HCT116 (cell line): Measurements from ENCODE around the gene KRTAP19-8. TPM values are rescaled to one million over a fixed set of nuclear protein-coding genes. Genes with fewer than 3 reads are reported as not detected.

Experiments
- ATAC-seq: fragments of 200-7000 bp; cut with Tn5 transposase; 2 replicates; pipeline ENCODE4 v1.9.1; 2020; ENCODE audit warnings: mild to moderate bottlenecking, moderate library complexity
- BruUV-seq: library from RNA; stranded (reverse); fragments of 400-500 nt; replicated peaks from 2 replicates; lab custom pipeline; 2021; lab: Mats Ljungman, UMichigan
- CTCF ChIA-PET: fragments of 300-600 bp; sonication (Branson Sonifier 250); formaldehyde crosslinking; loops from one replicate; lab custom pipeline; 2021; ENCODE audit warnings: antibody characterized with exemption; lab: Charles Lee
- POLR2A ChIA-PET: fragments of 300-600, 350-600 bp; sonication (Branson Sonifier 250); formaldehyde crosslinking; loops from one replicate; lab custom pipeline; 2021; ENCODE audit warnings: antibody characterized with exemption; lab: Charles Lee
- RAD21 ChIA-PET, 2 experiments: fragments of 300-600 bp; sonication (Branson Sonifier 250); formaldehyde crosslinking; loops; one replicate each; lab custom pipeline; 2023; ENCODE audit warnings: low total read pairs in 2 of 2; ENCODE audit not compliant: uncharacterized antibody in 2 of 2, unreplicated experiment in 2 of 2, low non-redundant PET in 1 of 2; lab: Charles Lee
- DNase-seq: peaks from one replicate; pipeline ENCODE4 v3.0.0-alpha.2; 2010; ENCODE audit warnings: low read depth, low spot score
- H2AFZ ChIP-seq: fragments of 200-600 bp; shearing (Covaris generic), sonication (generic); 2 replicates; pipeline ENCODE4 v1.6.1; 2017; ENCODE audit warnings: low read depth, mixed run types, mixed read lengths, antibody characterized with exemption, low read length; ENCODE audit not compliant: poor library complexity, severe bottlenecking
- H3K27ac ChIP-seq: 2 replicates; pipeline ENCODE4 v1.5.1; 2012; ENCODE audit warnings: low read depth, low read length
- H3K27me3 ChIP-seq: fragments of 200-600 bp; sonication (generic); 2 replicates; pipeline ENCODE4 v1.6.1; 2016; ENCODE audit warnings: mixed run types, low read length, mixed read lengths; ENCODE audit not compliant: insufficient read depth
- H3K36me3 ChIP-seq, 2 experiments: fragments of 200-500 bp in 1 of 2; fragments of 200-600 bp in 1 of 2; sonication (Bioruptor generic) in 1 of 2; sonication (generic) in 1 of 2; 2 replicates each; pipeline versions ENCODE4 v1.5.1 to v1.6.1; 2014 to 2016; ENCODE audit warnings: low read length in 2 of 2, inconsistent platforms in 1 of 2, mixed read lengths in 1 of 2, mixed run types in 1 of 2; ENCODE audit not compliant: insufficient read depth in 2 of 2, control insufficient read depth in 1 of 2
- H3K4me1 ChIP-seq, 2 experiments: fragments of 200-600 bp in 1 of 2; sonication (generic) in 1 of 2; 2 replicates each; pipeline versions ENCODE4 v1.5.1 to v1.6.1; 2012 to 2017; ENCODE audit warnings: low read length in 2 of 2, inconsistent platforms in 1 of 2, mild to moderate bottlenecking in 1 of 2, mixed read lengths in 1 of 2, mixed run types in 1 of 2, moderate library complexity in 1 of 2; ENCODE audit not compliant: insufficient read depth in 2 of 2, control insufficient read depth in 1 of 2
- H3K4me2 ChIP-seq: fragments of 200-600 bp; sonication (generic); 2 replicates; pipeline ENCODE4 v1.6.1; 2017; ENCODE audit warnings: mixed run types, low read length, mixed read lengths
- H3K4me3 ChIP-seq, 2 experiments: fragments of 200-600 bp in 1 of 2; sonication (generic) in 1 of 2; replicated peaks in 1 of 2; 2 replicates each; pipeline ENCODE4 v1.5.1; 2011 to 2016; ENCODE audit warnings: low read length in 2 of 2, control low read depth in 1 of 2, low read depth in 1 of 2, mild to moderate bottlenecking in 1 of 2, mixed read lengths in 1 of 2, mixed run types in 1 of 2
- H3K79me2 ChIP-seq: fragments of 200-600 bp; sonication (generic); 2 replicates; pipeline ENCODE4 v1.6.1; 2017; ENCODE audit warnings: mild to moderate bottlenecking, mixed run types, low read length, moderate library complexity, mixed read lengths; ENCODE audit not compliant: insufficient read depth
- H3K9ac ChIP-seq: fragments of 200-600 bp; sonication (generic); 2 replicates; pipeline ENCODE4 v1.6.1; 2016; ENCODE audit warnings: low read length, mixed read lengths
- H3K9me2 ChIP-seq: fragments of 200-600 bp; sonication (generic), shearing (Covaris generic); 2 replicates; pipeline ENCODE4 v1.6.1; 2017; ENCODE audit warnings: mixed run types, mild to moderate bottlenecking, moderate library complexity; ENCODE audit not compliant: insufficient read depth
- H3K9me3 ChIP-seq, 2 experiments: fragments of 200-500 bp in 1 of 2; fragments of 200-600 bp in 1 of 2; sonication (Bioruptor generic) in 1 of 2; sonication (generic) in 1 of 2; 2 replicates each; pipeline ENCODE4 v1.6.1; 2014 to 2017; ENCODE audit warnings: low read length in 2 of 2, mixed read lengths in 2 of 2, inconsistent platforms in 1 of 2, low read depth in 1 of 2, mild to moderate bottlenecking in 1 of 2, mixed run types in 1 of 2, moderate library complexity in 1 of 2; ENCODE audit not compliant: control insufficient read depth in 1 of 2, insufficient read depth in 1 of 2
- H4K20me1 ChIP-seq: fragments of 200-600 bp; sonication (generic), shearing (Covaris generic); 2 replicates; pipeline ENCODE4 v1.6.1; 2017; ENCODE audit warnings: mixed run types, mild to moderate bottlenecking, moderate library complexity; ENCODE audit not compliant: insufficient read depth
- ATF3 ChIP-seq: IDR thresholded peaks from 2 replicates; pipeline ENCODE4 v1.6.1; 2012
- EGR1 ChIP-seq: IDR thresholded peaks from 2 replicates; pipeline ENCODE4 v1.6.1; 2012; ENCODE audit warnings: low read depth
- ELF1 ChIP-seq: IDR thresholded peaks from 2 replicates; pipeline ENCODE4 v1.6.1; 2012; ENCODE audit warnings: low read depth, borderline replicate concordance
- EZH2 ChIP-seq: fragments of 200-600 bp; sonication (generic); IDR thresholded peaks from 2 replicates; pipeline ENCODE4 v1.6.1; 2017; ENCODE audit warnings: antibody characterized with exemption, mixed run types
- EZH2phosphoT487 ChIP-seq: fragments of 200-600 bp; IDR thresholded peaks from 2 replicates; pipeline ENCODE4 v1.6.1; 2018; ENCODE audit warnings: antibody characterized with exemption, borderline replicate concordance
- FOSL1 ChIP-seq: IDR thresholded peaks from 2 replicates; pipeline ENCODE4 v1.6.1; 2012; ENCODE audit warnings: low read depth
- JUND ChIP-seq: IDR thresholded peaks from 2 replicates; pipeline ENCODE4 v1.6.1; 2012
- SIN3A ChIP-seq: IDR thresholded peaks from 2 replicates; pipeline ENCODE4 v1.6.1; 2012; ENCODE audit warnings: low read depth
- YY1 ChIP-seq: IDR thresholded peaks from 2 replicates; pipeline ENCODE4 v1.6.1; 2011; ENCODE audit warnings: low read length, low read depth, moderate library complexity, mild to moderate bottlenecking; ENCODE audit not compliant: insufficient replicate concordance; ENCODE audit errors: extremely low read depth
- ZNF274 ChIP-seq: fragments of 200-500 bp; sonication (Bioruptor generic); IDR thresholded peaks from 2 replicates; pipeline ENCODE4 v1.6.1; 2014; ENCODE audit warnings: mild to moderate bottlenecking, low read depth, low read length, inconsistent platforms
- intact Hi-C: fragments of 100-400 bp; cut with micrococcal nuclease; formaldehyde crosslinking; loops from 2 replicates; pipeline ENCODE4 v1.10.0; 2022
- total RNA-seq: library from RNA; stranded (reverse); gene quantifications from one replicate; pipeline ENCODE4 v1.2.1, GENCODE V29; 2021; ENCODE audit not compliant: unreplicated experiment
- TF ChIP-seq, protein P1 (sequence below): IDR thresholded peaks from 2 replicates; pipeline ENCODE4 v1.6.1; 2011; ENCODE audit warnings: mild to moderate bottlenecking, low read length, moderate library complexity; ENCODE audit not compliant: insufficient replicate concordance; ENCODE audit errors: extremely low read depth
- TF ChIP-seq, protein P2 (sequence below): IDR thresholded peaks from 2 replicates; pipeline ENCODE4 v1.6.1; 2012

Gene KRTAP19-8
- total RNA-seq, 1 experiment from 2014 or later = not detected

- H2AFZ ChIP-seq = no peak overlapping the region
- H3K27me3 ChIP-seq = no peaks in the 10 kb centered on the region
- H3K4me3 ChIP-seq = no peak overlapping the region
- ChIA-PET RAD21 (no interaction called here), CTCF (no interaction called here), POLR2A (no interaction called here)
- TF ChIP-seq EZH2phosphoT487 (no peak), JUND (no peak), ELF1 (no peak), EGR1 (no peak), YY1 (no peak), ATF3 (no peak), SIN3A (no peak), FOSL1 (no peak), ZNF274 (no peak), EZH2 (no peak)
- TF ChIP-seq, protein P1, sequence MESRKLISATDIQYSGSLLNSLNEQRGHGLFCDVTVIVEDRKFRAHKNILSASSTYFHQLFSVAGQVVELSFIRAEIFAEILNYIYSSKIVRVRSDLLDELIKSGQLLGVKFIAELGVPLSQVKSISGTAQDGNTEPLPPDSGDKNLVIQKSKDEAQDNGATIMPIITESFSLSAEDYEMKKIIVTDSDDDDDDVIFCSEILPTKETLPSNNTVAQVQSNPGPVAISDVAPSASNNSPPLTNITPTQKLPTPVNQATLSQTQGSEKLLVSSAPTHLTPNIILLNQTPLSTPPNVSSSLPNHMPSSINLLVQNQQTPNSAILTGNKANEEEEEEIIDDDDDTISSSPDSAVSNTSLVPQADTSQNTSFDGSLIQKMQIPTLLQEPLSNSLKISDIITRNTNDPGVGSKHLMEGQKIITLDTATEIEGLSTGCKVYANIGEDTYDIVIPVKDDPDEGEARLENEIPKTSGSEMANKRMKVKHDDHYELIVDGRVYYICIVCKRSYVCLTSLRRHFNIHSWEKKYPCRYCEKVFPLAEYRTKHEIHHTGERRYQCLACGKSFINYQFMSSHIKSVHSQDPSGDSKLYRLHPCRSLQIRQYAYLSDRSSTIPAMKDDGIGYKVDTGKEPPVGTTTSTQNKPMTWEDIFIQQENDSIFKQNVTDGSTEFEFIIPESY = no peak
- TF ChIP-seq, protein P2, sequence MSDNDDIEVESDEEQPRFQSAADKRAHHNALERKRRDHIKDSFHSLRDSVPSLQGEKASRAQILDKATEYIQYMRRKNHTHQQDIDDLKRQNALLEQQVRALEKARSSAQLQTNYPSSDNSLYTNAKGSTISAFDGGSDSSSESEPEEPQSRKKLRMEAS = no peak
- DNase-seq (no peak), ATAC-seq (no peak)
- intact Hi-C loops = no loop called here
- no TSS peak for BruUV-seq
- H3K9me2 ChIP-seq = no peaks in the 10 kb centered on the region
- no peaks in the 10 kb centered on the region for H3K79me2 ChIP-seq
- H3K36me3 ChIP-seq = no peaks in the 10 kb centered on the region
- H3K9me3 ChIP-seq = no peaks in the 10 kb centered on the region
- H3K4me2 ChIP-seq = no peak overlapping the region
- H3K9ac ChIP-seq = no peak overlapping the region
- no peak overlapping the region for H3K27ac ChIP-seq
- no peaks in the 10 kb centered on the region for H3K4me1 ChIP-seq
- no peaks in the 10 kb centered on the region for H4K20me1 ChIP-seq
Measured at GRCh38 chr21:30988706-30989105, 49.6 kb downstream of the KRTAP19-8 start.

Other genes starting within 250 kb of the KRTAP19-8 start
- not detected for gene KRTAP8-1, start 225.2 kb downstream of the KRTAP19-8 start, total RNA-seq
- not detected for gene KRTAP7-1, start 208.7 kb downstream of the KRTAP19-8 start, total RNA-seq
- gene KRTAP11-1, start 156.9 kb downstream of the KRTAP19-8 start, total RNA-seq = not detected